Activated CD8-positive, alpha-beta memory T cell treated with anti-CD3 and anti-CD28 coated beads for 24 hours (primary cell): ENCODE data around the gene DHX40.
"Not testable (repeated sequence)": the region's sequence is repeated elsewhere in the genome, so short reads cannot be mapped to it uniquely, and the experiment has no call there.

Experiments
- DNase-seq: peaks from one replicate; pipeline ENCODE4 v3.0.0-alpha.2; 2020

The DHX40 gene

DNA sequence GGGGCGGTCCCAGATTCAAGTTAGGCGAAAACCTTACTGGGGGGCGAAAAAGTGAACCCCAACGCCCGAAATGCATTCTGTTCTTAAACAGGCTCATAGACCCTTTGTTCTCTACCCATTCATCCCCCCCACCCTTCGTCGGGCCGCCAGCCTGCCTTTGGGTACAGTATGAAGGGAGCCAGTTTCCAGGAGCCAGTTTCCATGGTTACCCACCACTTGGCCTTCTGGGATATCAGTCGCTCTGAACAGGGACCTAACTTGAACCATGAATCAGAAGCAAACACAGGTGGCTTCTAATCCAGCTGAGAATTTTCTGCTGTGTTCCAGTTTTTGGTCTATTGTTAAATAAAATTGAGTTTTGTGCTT is 532 bp downstream of the DHX40 start:
- peak; percentile 75 for DNase-seq

- not testable (repeated sequence) for DNase-seq
Measured at GRCh38 chr17:59569151-59569550, 3.7 kb downstream of the DHX40 start.

- no peak for DNase-seq
Measured at GRCh38 chr17:59572301-59572924, 7.0 kb downstream of the DHX40 start.

DNA sequence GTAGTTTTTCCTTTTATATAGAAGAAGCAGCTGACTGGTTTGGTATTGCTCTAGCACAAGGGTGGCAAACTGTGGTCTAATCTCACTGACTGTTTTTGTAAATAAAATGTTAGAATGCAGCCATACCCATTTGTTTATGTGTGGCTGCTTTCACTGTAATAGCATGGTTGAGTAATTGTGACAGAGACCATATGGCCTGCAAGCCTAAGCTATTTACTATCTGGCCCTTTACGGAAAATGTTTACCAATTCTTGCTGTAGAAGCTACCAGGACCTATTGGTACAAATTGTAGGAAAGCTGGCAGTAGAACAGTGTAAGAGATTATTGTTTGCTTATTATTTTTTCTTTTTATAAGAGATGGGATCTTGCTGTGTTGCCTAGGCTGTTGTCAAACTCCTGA is 18.8 kb downstream of the DHX40 start:
- not testable (repeated sequence) for DNase-seq

DNA sequence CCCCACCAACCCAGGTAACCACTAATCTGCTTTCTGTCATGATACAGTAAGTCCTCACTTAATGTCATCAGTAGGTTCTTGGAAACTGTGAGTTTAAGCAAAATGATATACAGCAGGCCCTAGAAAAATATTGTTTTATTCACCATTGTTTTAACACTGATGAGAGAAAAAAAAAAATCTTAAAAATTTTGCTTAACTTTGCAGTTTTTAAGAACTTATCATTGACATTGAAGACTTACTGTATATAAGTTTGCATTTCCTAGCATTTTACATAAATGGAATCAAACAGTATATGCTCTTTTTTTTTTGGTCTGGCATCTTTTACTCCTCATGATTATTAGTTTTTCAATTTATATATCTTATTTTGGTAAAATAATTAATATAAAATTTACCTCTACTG is 34.8 kb downstream of the DHX40 start:
- no peak for DNase-seq

DNA sequence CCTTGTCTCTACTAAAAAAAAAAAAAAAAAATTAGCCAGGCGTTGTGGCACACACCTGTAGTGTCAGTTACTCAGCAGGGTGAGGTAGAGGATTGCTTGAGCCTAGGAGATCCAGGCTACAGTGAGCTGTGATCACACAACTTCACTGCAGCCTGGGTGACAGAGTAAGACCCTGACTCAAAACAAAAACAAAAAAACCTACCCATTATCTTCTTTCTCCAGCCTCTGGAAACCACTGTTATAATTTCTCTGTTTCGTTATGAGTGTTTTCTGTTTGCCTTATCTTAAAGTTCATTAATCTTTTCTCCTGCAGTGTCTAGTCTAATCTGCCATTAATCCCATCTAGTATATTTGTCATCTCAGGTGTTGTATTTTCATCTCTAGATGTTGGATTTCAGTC is 35.7 kb downstream of the DHX40 start:
- DNase-seq = no peak

- no peak for DNase-seq
Measured at GRCh38 chr17:59607061-59607460, 41.7 kb downstream of the DHX40 start.

- peak; percentile 59 for DNase-seq
Measured at GRCh38 chr17:59607817-59608403, 42.5 kb downstream of the DHX40 start.

DNA sequence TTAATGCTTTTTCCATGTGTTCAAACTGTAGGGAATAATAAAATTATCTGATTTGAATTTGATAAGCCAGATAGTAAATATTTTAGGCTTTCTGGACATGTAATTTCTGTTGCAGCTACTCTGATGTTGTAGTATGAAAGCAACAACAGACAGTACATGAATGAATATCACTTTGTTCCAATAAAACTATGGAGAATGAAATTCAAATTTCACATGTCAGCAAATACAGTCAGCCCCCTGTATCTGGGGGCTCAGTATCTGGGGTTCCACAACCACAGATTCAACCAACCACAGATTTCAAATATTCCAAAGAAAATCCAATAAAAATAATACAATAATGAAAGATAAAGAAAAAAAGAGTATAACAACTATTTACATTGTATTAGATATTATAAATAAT is 46.1 kb downstream of the DHX40 start:
- no peak for DNase-seq

- no peak for DNase-seq
Measured at GRCh38 chr17:59616253-59616920, 51.0 kb downstream of the DHX40 start.

DNA sequence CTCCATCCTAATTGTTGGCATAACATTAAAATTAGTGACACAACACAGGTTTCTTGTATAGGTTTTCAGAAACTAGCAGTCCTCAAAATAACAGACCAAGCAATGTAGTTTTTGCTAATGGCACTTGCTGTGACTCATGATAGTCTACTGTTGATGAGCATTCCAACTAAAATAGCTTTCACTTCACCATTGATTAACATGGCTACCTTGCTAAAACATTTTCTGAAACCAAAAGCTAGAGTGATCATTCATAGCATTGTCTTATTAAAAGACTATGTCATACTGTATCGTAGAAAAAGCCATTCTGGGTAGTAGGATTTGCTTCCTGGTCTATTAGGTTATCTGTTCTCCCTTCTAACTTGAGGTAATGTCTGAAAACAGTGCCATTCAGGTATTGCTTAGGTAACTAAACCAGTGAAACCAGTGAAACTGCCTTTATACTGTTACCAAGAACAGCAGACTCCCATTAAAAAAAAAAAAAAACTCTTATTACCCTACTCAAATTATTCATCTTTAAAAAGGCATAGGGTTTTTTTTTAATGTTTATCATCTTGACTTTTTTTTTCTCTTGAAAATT is 51.8 kb downstream of the DHX40 start:
- no peak for DNase-seq

DNA sequence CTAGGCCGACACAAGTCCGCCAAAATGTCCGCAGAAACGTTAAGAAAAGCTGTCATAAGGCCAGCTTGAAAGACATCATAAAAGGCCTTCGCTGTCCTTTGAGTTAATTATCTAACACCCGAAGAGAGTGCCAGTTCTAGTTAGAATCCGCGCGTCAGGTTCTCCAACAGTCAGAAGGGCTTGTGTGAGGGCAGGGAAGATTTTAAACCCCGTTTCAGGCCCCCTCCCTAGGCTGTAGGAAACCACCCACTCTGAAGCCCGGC is 53.6 kb downstream of the DHX40 start:
- no peak for DNase-seq

DNA sequence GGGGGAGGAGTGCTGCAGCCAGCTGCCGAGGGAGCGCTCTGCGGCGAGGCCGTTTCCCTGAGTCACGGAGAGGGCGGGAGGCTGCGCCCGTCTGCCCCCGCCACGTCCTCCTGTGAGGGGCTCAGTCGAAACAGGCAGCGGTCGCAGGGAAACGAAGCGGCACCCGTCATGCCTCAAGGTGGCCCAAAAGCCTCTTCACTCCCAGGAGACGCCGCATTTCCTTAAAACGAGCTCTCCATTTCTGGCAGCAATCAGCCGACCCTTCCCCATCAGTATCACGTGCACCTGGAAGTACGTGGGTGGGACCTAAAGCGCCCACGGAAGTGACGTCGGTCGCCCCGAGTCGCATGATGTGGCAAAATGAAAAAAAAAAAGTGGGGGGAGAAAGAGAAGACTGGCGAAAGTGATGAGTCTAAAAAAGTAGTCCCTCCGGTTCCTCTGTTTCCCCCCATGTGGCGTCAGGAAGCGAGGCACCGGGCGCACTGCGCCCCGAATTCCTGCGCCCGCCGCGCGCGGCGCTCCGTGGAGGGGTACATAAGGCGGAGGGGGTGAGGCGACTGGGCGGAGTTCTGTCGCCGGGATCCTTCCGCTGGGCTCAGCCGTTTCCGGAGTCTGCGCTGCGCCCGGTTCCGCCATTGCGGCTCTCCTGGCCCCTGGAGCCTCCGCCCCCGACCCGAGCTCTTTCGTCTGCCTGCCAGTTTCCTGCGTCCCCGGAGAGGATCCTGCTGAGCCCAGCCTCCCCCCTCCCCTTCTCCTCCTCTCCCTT is 54.1 kb downstream of the DHX40 start, which contains the start of gene CLTC:
CLTC (plus strand) TSS at position 598 of the 766 bp plus-strand sequence. CDS start 237 bp downstream, outside the sequence.
- peak; percentile 96 for DNase-seq

- DNase-seq = no peak
Measured at GRCh38 chr17:59620064-59620359, 54.6 kb downstream of the DHX40 start.

DNA sequence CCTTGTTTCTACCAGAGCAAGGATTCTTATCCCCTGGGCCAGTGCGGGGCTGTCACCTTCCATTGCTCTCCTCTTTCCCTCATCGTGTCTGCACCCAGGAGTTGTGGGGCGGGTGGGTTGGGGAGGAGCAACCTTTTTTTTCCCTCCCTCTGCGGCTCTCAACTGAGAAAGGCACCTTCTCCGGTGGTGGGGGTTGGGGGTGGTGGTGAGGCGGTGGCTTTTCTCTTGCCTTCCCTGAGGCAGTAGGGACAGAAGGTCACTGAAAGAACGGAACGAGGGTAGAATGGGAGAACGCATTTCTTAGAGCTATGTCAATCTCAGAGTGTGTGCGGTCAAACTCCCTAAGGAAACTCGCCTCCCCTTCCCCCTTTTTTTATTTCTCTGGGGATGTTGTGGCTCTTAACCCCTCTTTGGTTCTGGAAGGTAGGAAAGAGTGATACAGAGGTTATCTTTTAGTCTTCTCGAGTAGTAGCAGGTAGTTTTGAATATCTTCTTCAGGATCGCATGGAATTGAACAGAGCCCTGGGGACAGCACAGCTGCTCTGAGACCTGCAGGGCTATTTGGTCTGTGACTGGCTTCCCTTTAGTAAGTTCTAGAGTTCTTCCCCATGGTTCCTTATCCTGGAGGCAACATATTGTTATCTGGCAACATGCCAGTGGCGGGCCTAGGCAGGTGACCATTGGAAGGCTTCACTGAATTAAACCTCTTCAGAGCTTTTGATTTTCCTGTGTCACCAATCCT is 55.3 kb downstream of the DHX40 start:
- peak; percentile 71 for DNase-seq

GRCh38 chr17:59621771-59622170 is 56.4 kb downstream of the DHX40 start:
- no peak for DNase-seq

GRCh38 chr17:59623151-59623550 is 57.7 kb downstream of the DHX40 start:
- DNase-seq = no peak

GRCh38 chr17:59626756-59627155 is 61.3 kb downstream of the DHX40 start:
- no peak for DNase-seq

DNA sequence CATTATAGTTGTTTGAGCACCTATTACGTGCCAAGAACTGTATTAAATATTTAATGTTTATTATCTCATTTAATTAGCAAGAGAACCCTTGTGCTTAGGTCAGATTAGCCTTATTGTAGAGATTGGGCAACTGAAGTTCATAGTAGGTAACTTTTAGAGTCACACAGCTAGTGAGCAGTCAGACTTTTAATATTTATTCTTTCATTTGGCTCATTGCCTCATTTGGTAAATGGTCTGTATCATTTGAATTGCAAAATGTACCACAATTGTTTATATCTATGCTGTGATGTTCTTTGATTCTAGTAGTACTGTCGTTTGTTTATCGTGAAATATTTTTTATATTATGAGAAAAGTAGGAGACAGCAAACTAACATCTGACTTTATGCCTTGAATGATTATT is 61.9 kb downstream of the DHX40 start:
- DNase-seq = no peak

- no peak for DNase-seq
Measured at GRCh38 chr17:59627770-59628171, 62.4 kb downstream of the DHX40 start.

DNA sequence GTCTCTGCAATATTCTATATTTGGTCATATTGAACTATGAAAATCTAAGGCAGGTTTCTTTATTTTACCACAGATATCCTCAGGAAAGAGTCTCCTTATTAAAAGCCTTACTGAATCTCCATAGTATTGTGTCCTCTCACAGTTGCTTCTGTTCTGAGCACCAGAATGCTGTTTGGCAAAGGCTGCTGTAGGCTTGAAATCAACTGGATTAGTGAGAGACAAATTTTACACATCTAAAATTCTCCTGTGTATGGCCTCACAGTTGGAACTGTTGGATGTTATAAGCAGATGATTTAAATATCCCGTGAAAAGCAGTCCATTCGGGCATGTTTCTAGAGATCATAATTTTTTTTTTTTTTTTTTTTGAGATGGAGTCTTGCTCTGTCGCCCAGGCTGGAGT is 63.8 kb downstream of the DHX40 start:
- DNase-seq = no peak

- no peak for DNase-seq
Measured at GRCh38 chr17:59631276-59631675, 65.9 kb downstream of the DHX40 start.

GRCh38 chr17:59632398-59632797 is 67.0 kb downstream of the DHX40 start:
- no peak for DNase-seq
